Measurements from ENCODE around the gene PLEKHA1. TPM values are rescaled to one million over a fixed set of nuclear protein-coding genes. Genes with fewer than 3 reads are reported as not detected.

Gene PLEKHA1
- total RNA-seq, 2 donors from 2014 or later = 24.2 to 35.2 TPM

- intact Hi-C loops (cut with DNase I) = no loop called here
- DNase-seq (ENCODE audit: low spot score) = no peak
- no peak for TF ChIP-seq POLR2AphosphoS5 (IDR thresholded peaks at IDR 0.05)
- no peak for TF ChIP-seq POLR2A (IDR thresholded peaks at IDR 0.05)
- TF ChIP-seq CTCF (IDR thresholded peaks at IDR 0.05) = no peak
- Histone ChIP-seq H3K27ac (no peak overlapping the region), H3K27me3 (replicated peaks; ENCODE audit: insufficient read depth) (no peaks in the 10 kb centered on the region), H3K4me1 (replicated peaks) (no peaks in the 10 kb centered on the region), H3K9me3 (no peaks in the 10 kb centered on the region), H3K4me3 (no peak overlapping the region), H3K36me3 (no peaks in the 10 kb centered on the region)
- 66% methylated on average over 15 of the region's 15 CpGs for whole genome bisulfite sequencing
These were observed 99.8 kb downstream of the PLEKHA1 start for GRCh38 chr10:122474131-122474818.

- H3K36me3 ChIP-seq = no peaks in the 10 kb centered on the region
- peak overlapping the region in 1 of 2 donors; percentile 9 for H3K27ac ChIP-seq
- intact Hi-C loops (cut with DNase I) = no loop called here
- DNase-seq (ENCODE audit: low spot score) = peak; percentile 31
- no peak overlapping the region for H3K4me3 ChIP-seq
- H3K4me1 ChIP-seq (replicated peaks) = no peaks in the 10 kb centered on the region
- no peaks in the 10 kb centered on the region for H3K27me3 ChIP-seq (replicated peaks; ENCODE audit: insufficient read depth)
- H3K9me3 ChIP-seq = no peaks in the 10 kb centered on the region
- 15% methylated on average over 12 of the region's 12 CpGs for WGBS
- no peak for TF ChIP-seq POLR2A (IDR thresholded peaks at IDR 0.05)
- TF ChIP-seq CTCF (IDR thresholded peaks at IDR 0.05) = no peak
- TF ChIP-seq POLR2AphosphoS5 (IDR thresholded peaks at IDR 0.05) = no peak
These were observed 100.6 kb downstream of the PLEKHA1 start for GRCh38 chr10:122475100-122475499.

- 41% methylated on average over 16 of the region's 16 CpGs for WGBS
- no peaks in the 10 kb centered on the region for H3K36me3 ChIP-seq
- DNase-seq (ENCODE audit: low spot score) = no peak
- no peaks in the 10 kb centered on the region for H3K4me1 ChIP-seq (replicated peaks)
- no peaks in the 10 kb centered on the region for H3K9me3 ChIP-seq
- intact Hi-C loops (cut with DNase I) = no loop called here
- TF ChIP-seq POLR2AphosphoS5 (IDR thresholded peaks at IDR 0.05) = no peak
- no peak for TF ChIP-seq POLR2A (IDR thresholded peaks at IDR 0.05)
- no peak for TF ChIP-seq CTCF (IDR thresholded peaks at IDR 0.05)
- no peak overlapping the region for H3K4me3 ChIP-seq
- H3K27me3 ChIP-seq (replicated peaks; ENCODE audit: insufficient read depth) = no peaks in the 10 kb centered on the region
- H3K27ac ChIP-seq = peak overlapping the region in 1 of 2 donors; percentile 9
These were observed 101.3 kb downstream of the PLEKHA1 start for GRCh38 chr10:122475591-122476332.

GRCh38 chr10:122476333-122476695 lies 101.8 kb downstream of the PLEKHA1 start:
- H3K36me3 ChIP-seq = no peaks in the 10 kb centered on the region
- H3K4me1 ChIP-seq (replicated peaks) = no peaks in the 10 kb centered on the region
- no peaks in the 10 kb centered on the region for H3K9me3 ChIP-seq
- no peak overlapping the region for H3K4me3 ChIP-seq
- H3K27me3 ChIP-seq (replicated peaks; ENCODE audit: insufficient read depth) = no peaks in the 10 kb centered on the region
- intact Hi-C loops (cut with DNase I) = no loop called here
- 39% methylated on average over 6 of the region's 6 CpGs for WGBS
- no peak for TF ChIP-seq POLR2AphosphoS5 (IDR thresholded peaks at IDR 0.05)
- no peak for TF ChIP-seq POLR2A (IDR thresholded peaks at IDR 0.05)
- no peak for TF ChIP-seq CTCF (IDR thresholded peaks at IDR 0.05)
- no peak overlapping the region for H3K27ac ChIP-seq
- DNase-seq (ENCODE audit: low spot score) = no peak

GRCh38 chr10:122477436-122477835 lies 102.9 kb downstream of the PLEKHA1 start:
- H3K27me3 ChIP-seq (replicated peaks; ENCODE audit: insufficient read depth) = no peaks in the 10 kb centered on the region
- no peak for DNase-seq (ENCODE audit: low spot score)
- H3K36me3 ChIP-seq = no peaks in the 10 kb centered on the region
- no peak for TF ChIP-seq POLR2AphosphoS5 (IDR thresholded peaks at IDR 0.05)
- TF ChIP-seq POLR2A (IDR thresholded peaks at IDR 0.05) = no peak
- TF ChIP-seq CTCF (IDR thresholded peaks at IDR 0.05) = no peak
- WGBS = 77% methylated on average over 5 of the region's 5 CpGs
- no peaks in the 10 kb centered on the region for H3K4me1 ChIP-seq (replicated peaks)
- H3K4me3 ChIP-seq = no peak overlapping the region
- H3K27ac ChIP-seq = no peak overlapping the region
- intact Hi-C loops (cut with DNase I) = no loop called here
- no peaks in the 10 kb centered on the region for H3K9me3 ChIP-seq

All from prostate gland (tissue), 2 donors.